Lower leg skin (tissue), 4 donors: ENCODE measurements around the gene PPIH. TPM values are rescaled to one million over a fixed set of nuclear protein-coding genes. Genes with fewer than 3 reads are reported as not detected.
"Not testable (repeated sequence)": the region's sequence is repeated elsewhere in the genome, so short reads cannot be mapped to it uniquely, and the experiment has no call there.

ENCODE experiments used
- DNase-seq, 2 donors: peaks; one replicate each; pipeline ENCODE4 v3.0.0-alpha.2; 2019; ENCODE audit warnings: low spot score in 2 of 2
- H3K4me3 ChIP-seq: fragments of 200-600 bp; sonication (generic); 2 replicates; pipeline ENCODE4 v1.5.1; 2017; ENCODE audit warnings: mild to moderate bottlenecking, low read depth; ENCODE audit not compliant: poor library complexity, severe bottlenecking
- POLR2A ChIP-seq, 2 donors: fragments of 450-650 bp; IDR thresholded peaks; one replicate each; pipeline ENCODE4 v1.6.1; 2016 to 2017; ENCODE audit warnings: antibody characterized with exemption in 2 of 2, mild to moderate bottlenecking in 1 of 2, moderate library complexity in 1 of 2
- WGBS, 2 donors: methylation state at CpG; one replicate each; pipeline ENCODE4 v1.1.5; 2018; 5-methylcytosine and 5-hydroxymethylcytosine counted together
- intact Hi-C: fragments of 100-400 bp; cut with DNase I; formaldehyde crosslinking; loops from one replicate; pipeline ENCODE4 v1.15.0; 2023; ENCODE audit warnings: low total_unique reads
- total RNA-seq, 4 donors: library from RNA; depleted of rRNA; stranded (reverse); fragments of >200 nt; gene quantifications; one replicate each; pipeline ENCODE4 v1.1.0, GENCODE V29; 2016
- TF ChIP-seq, protein P1 (sequence below), 3 donors: fragments of 450-650 bp; IDR thresholded peaks; one replicate each; pipeline ENCODE4 v1.5.1; 2016; ENCODE audit warnings: antibody characterized with exemption in 3 of 3, mild to moderate bottlenecking in 3 of 3, moderate library complexity in 2 of 3

Gene PPIH
- total RNA-seq, 4 donors from 2014 or later = 16.2 to 25.7 (median 20.5) TPM

GRCh38 chr1:42698081-42698813 is 40.0 kb downstream of the PPIH start:
- WGBS, 2 donors = 94 to 95% methylated on average over 4 of the region's 4 CpGs
- intact Hi-C loops = no loop called here
- no peak for DNase-seq
- TF ChIP-seq, protein P1, sequence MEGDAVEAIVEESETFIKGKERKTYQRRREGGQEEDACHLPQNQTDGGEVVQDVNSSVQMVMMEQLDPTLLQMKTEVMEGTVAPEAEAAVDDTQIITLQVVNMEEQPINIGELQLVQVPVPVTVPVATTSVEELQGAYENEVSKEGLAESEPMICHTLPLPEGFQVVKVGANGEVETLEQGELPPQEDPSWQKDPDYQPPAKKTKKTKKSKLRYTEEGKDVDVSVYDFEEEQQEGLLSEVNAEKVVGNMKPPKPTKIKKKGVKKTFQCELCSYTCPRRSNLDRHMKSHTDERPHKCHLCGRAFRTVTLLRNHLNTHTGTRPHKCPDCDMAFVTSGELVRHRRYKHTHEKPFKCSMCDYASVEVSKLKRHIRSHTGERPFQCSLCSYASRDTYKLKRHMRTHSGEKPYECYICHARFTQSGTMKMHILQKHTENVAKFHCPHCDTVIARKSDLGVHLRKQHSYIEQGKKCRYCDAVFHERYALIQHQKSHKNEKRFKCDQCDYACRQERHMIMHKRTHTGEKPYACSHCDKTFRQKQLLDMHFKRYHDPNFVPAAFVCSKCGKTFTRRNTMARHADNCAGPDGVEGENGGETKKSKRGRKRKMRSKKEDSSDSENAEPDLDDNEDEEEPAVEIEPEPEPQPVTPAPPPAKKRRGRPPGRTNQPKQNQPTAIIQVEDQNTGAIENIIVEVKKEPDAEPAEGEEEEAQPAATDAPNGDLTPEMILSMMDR (IDR thresholded peaks at IDR 0.05) = no peak
- TF ChIP-seq POLR2A (IDR thresholded peaks at IDR 0.05) = no peak
- no peak overlapping the region for H3K4me3 ChIP-seq

DNA sequence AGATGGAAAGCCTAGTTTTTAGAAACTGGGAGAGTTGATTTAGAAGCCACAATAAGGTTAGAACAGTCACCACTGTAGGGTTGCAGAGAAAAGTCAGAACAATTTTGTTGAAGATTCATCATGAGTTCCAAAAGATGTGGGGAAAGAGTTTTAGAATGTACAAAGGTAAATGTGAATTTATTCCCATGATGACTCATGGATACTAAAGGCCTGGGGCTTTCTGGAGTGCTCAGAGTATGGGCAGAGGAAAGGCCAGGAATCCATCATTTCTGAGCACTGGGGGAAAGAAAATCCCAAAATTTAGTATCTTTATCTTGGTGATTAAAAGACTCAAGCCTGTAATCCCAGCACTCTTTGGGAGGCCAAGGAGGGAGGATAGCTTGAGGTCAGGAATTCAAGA is 41.8 kb downstream of the PPIH start:
- intact Hi-C loops = no loop called here
- no peak for DNase-seq
- no peak overlapping the region for H3K4me3 ChIP-seq
- no peak for TF ChIP-seq POLR2A (IDR thresholded peaks at IDR 0.05)
- TF ChIP-seq, protein P1 (IDR thresholded peaks at IDR 0.05) = no peak

GRCh38 chr1:42703888-42704464 is 45.8 kb downstream of the PPIH start:
- DNase-seq = no peak
- WGBS, 2 donors = 93 to 95% methylated on average over 7 of the region's 7 CpGs
- H3K4me3 ChIP-seq = no peak overlapping the region
- intact Hi-C loops = no loop called here
- TF ChIP-seq POLR2A (IDR thresholded peaks at IDR 0.05) = no peak

- intact Hi-C loops, DNase-seq, H3K4me3 ChIP-seq: not testable (repeated sequence)
- WGBS, 2 donors = 100% methylated on average over 3 of the region's 3 CpGs
Measured at GRCh38 chr1:42712808-42713207, 54.6 kb downstream of the PPIH start.

DNA sequence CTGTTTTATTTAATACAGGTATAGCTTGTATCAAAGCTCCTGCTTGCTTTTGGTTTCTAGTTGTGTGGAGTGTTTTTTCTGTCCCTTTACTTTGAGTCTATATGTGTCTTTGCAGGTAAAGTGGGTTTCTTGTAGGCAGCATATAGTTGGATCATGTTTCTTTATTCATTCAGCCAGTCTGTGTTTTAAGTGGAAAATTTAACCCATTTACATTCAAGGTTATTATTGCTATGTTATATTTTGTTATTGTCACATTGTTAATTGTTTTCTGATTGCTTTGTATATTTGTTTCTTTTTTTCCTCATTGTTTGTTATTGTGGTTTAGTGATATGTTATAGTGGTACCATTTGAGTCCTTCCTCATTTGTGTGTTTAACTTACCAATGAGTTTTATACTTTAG is 55.1 kb downstream of the PPIH start:
- no peak for TF ChIP-seq POLR2A (IDR thresholded peaks at IDR 0.05)
- TF ChIP-seq, protein P1 (IDR thresholded peaks at IDR 0.05) = no peak
- no peak overlapping the region for H3K4me3 ChIP-seq
- intact Hi-C loops = no loop called here
- no peak for DNase-seq

DNA sequence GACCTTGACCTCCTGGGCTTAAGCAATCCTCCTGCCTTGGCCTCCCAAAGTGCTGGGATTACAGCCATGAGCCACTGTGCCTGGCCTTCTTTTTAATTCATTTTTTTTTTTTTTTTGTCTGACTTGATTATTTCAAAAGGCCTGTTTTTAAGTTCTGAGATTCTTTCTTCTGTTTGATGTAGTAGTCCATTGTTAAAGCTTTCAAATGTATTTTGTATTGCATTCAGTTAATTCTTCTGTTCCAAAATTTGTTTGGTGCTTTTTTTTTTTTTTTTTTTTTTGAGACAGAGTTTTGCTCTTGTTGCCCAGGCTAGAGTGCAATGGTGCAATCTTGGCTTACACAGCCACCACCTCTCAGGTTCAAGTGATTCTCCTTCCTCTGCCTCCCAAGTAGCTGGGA is 56.2 kb downstream of the PPIH start:
- intact Hi-C loops, H3K4me3 ChIP-seq, DNase-seq: not testable (repeated sequence)

DNA sequence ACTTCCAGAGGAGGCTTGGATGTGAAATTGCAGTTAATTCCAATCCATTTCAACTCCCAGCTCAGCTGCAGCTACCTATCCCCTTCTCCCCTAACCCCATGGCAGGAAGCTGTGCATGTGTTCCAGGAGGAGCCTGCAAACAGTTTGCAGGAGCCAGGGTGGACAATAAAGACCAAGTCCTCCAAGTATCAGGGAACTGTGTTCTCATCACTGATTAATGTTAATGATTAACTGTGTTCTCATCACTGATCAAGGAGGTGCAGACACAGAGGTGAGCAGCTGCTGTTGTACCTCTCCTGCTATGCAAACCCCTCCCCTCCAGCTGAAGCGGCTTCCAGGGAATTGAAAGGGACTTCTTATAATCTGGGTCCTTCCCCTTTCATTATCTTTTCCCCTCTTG is 62.6 kb downstream of the PPIH start:
- DNase-seq = peak in 1 of 2 donors; percentile 25
- TF ChIP-seq POLR2A (IDR thresholded peaks at IDR 0.05) = no peak
- TF ChIP-seq, protein P1 (IDR thresholded peaks at IDR 0.05) = no peak
- no peak overlapping the region for H3K4me3 ChIP-seq
- WGBS, 2 donors = 90 to 100% methylated on average over 1 of the region's 1 CpG
- intact Hi-C loops = no loop called here
